Lower leg skin (tissue), 4 donors: ENCODE measurements around the gene PHIP. TPM values are rescaled to one million over a fixed set of nuclear protein-coding genes. Genes with fewer than 3 reads are reported as not detected.
"Not testable (repeated sequence)": the region's sequence is repeated elsewhere in the genome, so short reads cannot be mapped to it uniquely, and the experiment has no call there.

ENCODE experiments used
- DNase-seq, 2 donors: peaks; one replicate each; pipeline ENCODE4 v3.0.0-alpha.2; 2019; ENCODE audit warnings: low spot score in 2 of 2
- H3K4me3 ChIP-seq: fragments of 200-600 bp; sonication (generic); 2 replicates; pipeline ENCODE4 v1.5.1; 2017; ENCODE audit warnings: mild to moderate bottlenecking, low read depth; ENCODE audit not compliant: poor library complexity, severe bottlenecking
- POLR2A ChIP-seq, 2 donors: fragments of 450-650 bp; IDR thresholded peaks; one replicate each; pipeline ENCODE4 v1.6.1; 2016 to 2017; ENCODE audit warnings: antibody characterized with exemption in 2 of 2, mild to moderate bottlenecking in 1 of 2, moderate library complexity in 1 of 2
- WGBS, 2 donors: methylation state at CpG; one replicate each; pipeline ENCODE4 v1.1.5; 2018; 5-methylcytosine and 5-hydroxymethylcytosine counted together
- intact Hi-C: fragments of 100-400 bp; cut with DNase I; formaldehyde crosslinking; loops from one replicate; pipeline ENCODE4 v1.15.0; 2023; ENCODE audit warnings: low total_unique reads
- total RNA-seq, 4 donors: library from RNA; depleted of rRNA; stranded (reverse); fragments of >200 nt; gene quantifications; one replicate each; pipeline ENCODE4 v1.1.0, GENCODE V29; 2016
- TF ChIP-seq, protein P1 (sequence below), 3 donors: fragments of 450-650 bp; IDR thresholded peaks; one replicate each; pipeline ENCODE4 v1.5.1; 2016; ENCODE audit warnings: antibody characterized with exemption in 3 of 3, mild to moderate bottlenecking in 3 of 3, moderate library complexity in 2 of 3

Gene PHIP
- total RNA-seq, 4 donors from 2014 or later, result 21.3 to 23.9 (median 22.4) TPM

DNA sequence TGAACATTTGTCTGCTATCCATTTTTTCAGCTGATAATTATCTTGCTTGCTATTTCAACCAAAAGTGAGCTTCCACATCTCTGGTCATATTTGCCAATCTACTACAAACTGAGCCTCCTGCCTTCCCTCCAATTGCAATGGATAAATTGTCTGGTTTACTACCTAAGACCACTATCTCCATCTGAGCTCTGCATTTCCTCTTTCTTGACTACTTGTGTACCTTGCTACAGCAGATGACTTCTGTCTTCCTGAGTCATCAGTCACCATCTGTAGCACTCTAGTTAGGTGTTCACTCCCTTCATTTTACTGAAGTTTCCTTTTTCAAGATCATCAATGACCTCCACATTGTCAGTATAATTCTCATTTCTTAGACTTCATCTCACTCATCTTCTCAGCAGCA, 33.5 kb upstream of the PHIP start:
- DNase-seq, result no peak
- intact Hi-C loops, result no loop called here
- no peak overlapping the region for H3K4me3 ChIP-seq
- no peak for TF ChIP-seq POLR2A (IDR thresholded peaks at IDR 0.05)

DNA sequence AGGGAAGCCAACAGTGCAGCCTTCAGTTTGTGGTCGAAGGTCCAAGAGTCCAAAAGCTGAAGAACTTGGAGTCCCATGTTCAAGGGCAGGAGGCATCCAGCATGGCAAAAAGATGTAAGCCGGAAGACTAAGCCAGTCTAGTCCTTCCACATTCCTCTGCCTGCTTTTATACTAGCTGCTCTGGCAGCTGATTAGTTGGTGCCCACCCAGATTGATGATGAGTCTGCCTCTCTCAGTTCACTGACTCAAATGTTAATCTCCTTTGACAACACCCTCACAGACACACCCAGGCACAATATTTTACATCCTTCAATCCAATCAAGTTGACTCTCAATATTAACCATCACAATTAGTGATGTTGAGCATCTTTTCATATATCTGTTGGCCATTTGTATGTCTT, 23.1 kb upstream of the PHIP start:
- TF ChIP-seq POLR2A (IDR thresholded peaks at IDR 0.05), result no peak

DNA sequence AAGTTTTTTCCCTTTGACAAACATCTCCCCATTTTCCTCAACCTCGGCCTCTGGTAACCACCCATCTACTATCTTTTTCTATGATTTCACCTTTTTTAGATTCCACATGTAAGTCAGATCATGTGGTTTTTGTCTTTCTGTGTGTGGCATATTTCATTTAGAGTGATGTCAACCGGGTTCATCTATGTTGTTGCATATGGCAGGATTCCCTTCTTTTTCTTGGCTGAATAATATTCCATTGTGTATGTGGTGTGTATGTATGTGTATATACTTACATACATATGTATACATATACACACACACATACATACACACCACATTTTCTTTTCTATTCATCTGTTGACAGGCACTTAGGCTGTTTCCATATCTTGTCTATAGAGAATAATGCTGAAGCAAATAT, 22.2 kb upstream of the PHIP start:
- H3K4me3 ChIP-seq, result no peak overlapping the region
- intact Hi-C loops, result no loop called here
- TF ChIP-seq POLR2A (IDR thresholded peaks at IDR 0.05), result no peak
- TF ChIP-seq, protein P1, sequence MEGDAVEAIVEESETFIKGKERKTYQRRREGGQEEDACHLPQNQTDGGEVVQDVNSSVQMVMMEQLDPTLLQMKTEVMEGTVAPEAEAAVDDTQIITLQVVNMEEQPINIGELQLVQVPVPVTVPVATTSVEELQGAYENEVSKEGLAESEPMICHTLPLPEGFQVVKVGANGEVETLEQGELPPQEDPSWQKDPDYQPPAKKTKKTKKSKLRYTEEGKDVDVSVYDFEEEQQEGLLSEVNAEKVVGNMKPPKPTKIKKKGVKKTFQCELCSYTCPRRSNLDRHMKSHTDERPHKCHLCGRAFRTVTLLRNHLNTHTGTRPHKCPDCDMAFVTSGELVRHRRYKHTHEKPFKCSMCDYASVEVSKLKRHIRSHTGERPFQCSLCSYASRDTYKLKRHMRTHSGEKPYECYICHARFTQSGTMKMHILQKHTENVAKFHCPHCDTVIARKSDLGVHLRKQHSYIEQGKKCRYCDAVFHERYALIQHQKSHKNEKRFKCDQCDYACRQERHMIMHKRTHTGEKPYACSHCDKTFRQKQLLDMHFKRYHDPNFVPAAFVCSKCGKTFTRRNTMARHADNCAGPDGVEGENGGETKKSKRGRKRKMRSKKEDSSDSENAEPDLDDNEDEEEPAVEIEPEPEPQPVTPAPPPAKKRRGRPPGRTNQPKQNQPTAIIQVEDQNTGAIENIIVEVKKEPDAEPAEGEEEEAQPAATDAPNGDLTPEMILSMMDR (IDR thresholded peaks at IDR 0.05), result no peak
- 87 to 94% methylated on average over 2 of the region's 2 CpGs for WGBS, 2 donors
- DNase-seq, result no peak

More for the DNA sequence above, 23.1 kb upstream of the PHIP start:
- intact Hi-C loops, result no loop called here
- no peak for DNase-seq
- WGBS, 2 donors, result 86 to 90% methylated on average over 2 of the region's 2 CpGs
- H3K4me3 ChIP-seq, result no peak overlapping the region

DNA sequence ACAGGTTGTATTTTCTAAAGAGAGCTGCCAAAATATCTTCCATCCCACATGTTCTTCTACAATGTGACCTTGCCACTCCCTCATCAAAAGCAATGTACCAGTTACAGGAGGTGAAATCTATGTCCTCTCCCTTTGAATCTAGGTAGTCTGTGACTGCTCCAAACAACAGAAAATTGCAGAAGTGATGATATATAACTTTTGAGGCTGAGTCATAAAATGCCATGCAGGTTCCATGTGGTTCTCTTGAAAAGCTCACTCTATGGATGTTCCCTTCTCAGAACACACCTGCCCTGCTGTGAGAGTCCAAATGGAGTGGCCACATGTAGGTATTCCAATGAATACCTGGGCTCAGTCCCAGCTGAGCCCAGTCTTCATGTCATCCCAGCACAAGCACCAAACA, 16.9 kb upstream of the PHIP start:
- no peak overlapping the region for H3K4me3 ChIP-seq
- DNase-seq, result no peak
- no peak for TF ChIP-seq POLR2A (IDR thresholded peaks at IDR 0.05)
- TF ChIP-seq, protein P1 (IDR thresholded peaks at IDR 0.05), result no peak
- intact Hi-C loops, result no loop called here

DNA sequence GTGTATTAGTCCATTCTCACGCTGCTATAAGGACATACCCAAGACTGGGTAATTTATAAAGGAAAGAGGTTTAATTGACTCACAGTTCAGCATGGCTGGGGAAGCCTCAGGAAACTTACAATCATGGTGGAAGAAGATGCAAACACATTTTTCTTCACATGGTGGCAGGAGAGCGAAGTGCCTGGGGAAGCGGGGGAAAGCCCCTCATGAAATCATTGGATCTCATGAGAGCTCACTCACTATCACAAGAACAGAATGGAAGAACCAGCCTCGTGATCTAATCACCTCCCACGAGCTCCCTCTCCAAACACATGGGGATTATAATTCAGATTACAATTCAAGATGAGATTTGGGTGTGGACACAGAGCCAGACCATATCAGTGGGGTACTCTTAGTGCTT, 13.7 kb upstream of the PHIP start:
- H3K4me3 ChIP-seq, intact Hi-C loops, DNase-seq: not testable (repeated sequence)
- WGBS, 2 donors, result 77 to 84% methylated on average over 5 of the region's 5 CpGs

DNA sequence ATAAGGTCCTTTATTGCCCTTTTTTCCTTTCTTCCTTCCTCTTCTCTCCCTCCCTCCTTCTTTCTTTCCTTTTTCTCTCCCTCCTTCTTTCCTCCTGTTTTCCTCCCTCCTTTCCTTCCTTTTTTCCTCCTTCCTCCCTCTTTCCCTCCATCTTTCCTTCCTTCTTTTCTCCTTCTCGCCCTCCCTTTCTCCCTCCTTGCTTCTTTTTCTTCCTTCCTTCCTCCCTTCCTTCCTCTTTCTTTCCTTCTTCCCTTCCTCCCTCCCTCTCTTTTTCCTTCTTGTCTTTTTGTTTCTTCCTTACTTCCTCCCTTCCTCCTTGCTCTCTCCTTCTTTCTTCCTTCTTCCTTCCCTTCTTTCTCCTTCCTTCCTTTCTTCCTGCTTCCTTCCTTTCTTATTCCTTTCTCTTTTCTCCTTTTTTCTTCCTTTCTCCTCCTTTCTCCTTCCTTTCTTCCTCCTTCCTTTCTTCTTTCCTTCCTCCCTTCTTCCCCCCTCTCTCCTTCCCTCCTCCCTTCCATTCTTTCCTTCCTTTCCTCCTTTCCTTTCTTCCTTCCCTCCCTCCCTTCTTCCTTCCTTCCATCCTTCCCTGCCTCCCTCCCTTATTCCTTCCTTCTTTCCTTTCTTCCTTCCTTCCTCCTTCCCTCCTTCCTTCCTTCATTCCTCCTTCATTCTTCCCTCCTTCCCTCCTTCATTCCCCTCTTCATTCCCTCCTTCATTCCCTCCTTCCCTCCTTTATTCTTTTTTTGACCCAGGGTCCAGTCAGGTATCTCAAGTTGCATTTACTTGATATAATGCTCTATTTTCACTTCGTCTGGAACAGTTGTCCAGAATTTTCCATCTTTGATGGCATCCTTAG, 11.7 kb upstream of the PHIP start:
- no peak for DNase-seq
- 90 to 93% methylated on average over 2 of the region's 2 CpGs for WGBS, 2 donors
- intact Hi-C loops, result no loop called here
- no peak overlapping the region for H3K4me3 ChIP-seq
- no peak for TF ChIP-seq POLR2A (IDR thresholded peaks at IDR 0.05)
- TF ChIP-seq, protein P1 (IDR thresholded peaks at IDR 0.05), result no peak

DNA sequence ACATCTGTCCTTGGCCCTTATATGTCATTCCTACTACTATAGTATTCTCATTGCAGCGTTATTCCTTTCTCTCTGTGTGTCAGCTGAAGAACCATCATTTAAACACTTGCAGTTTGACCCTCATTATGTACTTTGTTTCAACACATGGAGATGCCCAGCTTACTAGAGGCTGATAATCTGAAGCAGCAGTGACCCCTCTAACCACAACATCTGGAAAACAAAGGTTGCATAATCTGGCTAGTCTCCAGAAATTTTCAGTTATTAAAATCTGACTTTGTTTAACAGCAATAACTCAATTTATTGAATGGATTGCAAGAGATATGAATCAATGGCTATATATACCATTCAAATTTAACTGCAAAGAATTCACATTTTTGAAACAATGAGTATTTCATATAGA, 6.6 kb upstream of the PHIP start:
- no peak for DNase-seq
- no peak for TF ChIP-seq POLR2A (IDR thresholded peaks at IDR 0.05)
- TF ChIP-seq, protein P1 (IDR thresholded peaks at IDR 0.05), result no peak
- intact Hi-C loops, result no loop called here
- 44 to 70% methylated on average over 1 of the region's 1 CpG for WGBS, 2 donors
- no peak overlapping the region for H3K4me3 ChIP-seq
